Ishikawa (cell line): Measurements from ENCODE around the gene KIF5C.

Experiments
- CEBPB ChIP-seq: IDR thresholded peaks from 2 replicates; pipeline ENCODE4 v1.6.1; 2012
- EGR1 ChIP-seq: IDR thresholded peaks from 2 replicates; pipeline ENCODE4 v1.6.1; 2012
- FOXM1 ChIP-seq: IDR thresholded peaks from 2 replicates; pipeline ENCODE4 v1.6.1; 2012; ENCODE audit warnings: low read depth, borderline replicate concordance
- MAX ChIP-seq: IDR thresholded peaks from 2 replicates; pipeline ENCODE4 v1.6.1; 2012
- TAF1 ChIP-seq: IDR thresholded peaks from 2 replicates; pipeline ENCODE4 v1.6.1; 2012; ENCODE audit warnings: low read depth, mild to moderate bottlenecking
- TEAD4 ChIP-seq: IDR thresholded peaks from 2 replicates; pipeline ENCODE4 v1.6.1; 2012
- USF1 ChIP-seq: IDR thresholded peaks from 2 replicates; pipeline ENCODE4 v1.6.1; 2012
- YY1 ChIP-seq: IDR thresholded peaks from 2 replicates; pipeline ENCODE4 v1.6.1; 2012; ENCODE audit warnings: low read depth

- TF ChIP-seq YY1 (no peak), TEAD4 (no peak), MAX (no peak), FOXM1 (no peak), EGR1 (no peak), USF1 (no peak), CEBPB (no peak), TAF1 (no peak)
Measured at GRCh38 chr2:148948868-148949267, 73.8 kb downstream of the KIF5C start.
